Caco-2 (cell line): ENCODE measurements around the gene LPAR3. TPM values are rescaled to one million over a fixed set of nuclear protein-coding genes. Genes with fewer than 3 reads are reported as not detected.

Experiments used
- BruUV-seq: library from RNA; stranded (reverse); fragments of 400-500 nt; replicated peaks from 2 replicates; lab custom pipeline; 2021; lab: Mats Ljungman, UMichigan
- CTCF ChIA-PET: fragments of 300-600 bp; sonication (Branson Sonifier 250); formaldehyde crosslinking; loops from one replicate; lab custom pipeline; 2022; ENCODE audit warnings: antibody characterized with exemption; lab: Charles Lee
- POLR2A ChIA-PET: fragments of 300-600 bp; sonication (Branson Sonifier 250); formaldehyde crosslinking; loops from one replicate; lab custom pipeline; 2022; ENCODE audit warnings: antibody characterized with exemption; lab: Charles Lee
- DNase-seq, 2 experiments: peaks; one replicate each; pipeline versions ENCODE4 v3.0.0 to v3.0.0-alpha.2; 2020 to 2022
- H3K27me3 ChIP-seq: replicated peaks from 2 replicates; pipeline ENCODE4 v1.6.0; 2011; ENCODE audit warnings: low read length; ENCODE audit not compliant: control insufficient read depth, insufficient read depth
- H3K36me3 ChIP-seq: 2 replicates; pipeline ENCODE4 v1.5.1; 2011; ENCODE audit warnings: low read length; ENCODE audit not compliant: control insufficient read depth, insufficient read depth
- H3K4me1 ChIP-seq: fragments of 250-450 bp; sonication (Bioruptor Pico); 2 replicates; pipeline ENCODE4 v1.5.1; 2020; ENCODE audit warnings: mild to moderate bottlenecking
- H3K4me3 ChIP-seq: 2 replicates; pipeline ENCODE4 v1.5.1; 2011; ENCODE audit warnings: low read depth, mild to moderate bottlenecking, control low read depth, low read length
- H3K9me3 ChIP-seq: fragments of 250-450 bp; sonication (Bioruptor Pico); 2 replicates; pipeline ENCODE4 v1.5.1; 2020; ENCODE audit warnings: mild to moderate bottlenecking, moderate library complexity
- H3K27ac Mint-ChIP-seq: one replicate; pipeline ENCODE4 v1.8.0; 2022; ENCODE audit warnings: mixed read lengths; ENCODE audit not compliant: unreplicated experiment
- H3K27me3 Mint-ChIP-seq: one replicate; pipeline ENCODE4 v1.8.0; 2022; ENCODE audit warnings: mixed read lengths; ENCODE audit not compliant: insufficient read depth, unreplicated experiment
- H3K36me3 Mint-ChIP-seq: one replicate; pipeline ENCODE4 v1.8.0; 2022; ENCODE audit warnings: mild to moderate bottlenecking, mixed read lengths; ENCODE audit not compliant: insufficient read depth, unreplicated experiment
- H3K4me1 Mint-ChIP-seq: one replicate; pipeline ENCODE4 v1.8.0; 2022; ENCODE audit warnings: low read depth, mixed read lengths; ENCODE audit not compliant: unreplicated experiment
- H3K4me3 Mint-ChIP-seq: one replicate; pipeline ENCODE4 v1.8.0; 2022; ENCODE audit warnings: mild to moderate bottlenecking, moderate library complexity, mixed read lengths; ENCODE audit not compliant: unreplicated experiment
- H3K9me3 Mint-ChIP-seq: one replicate; pipeline ENCODE4 v1.8.0; 2022; ENCODE audit warnings: mixed read lengths; ENCODE audit not compliant: unreplicated experiment
- intact Hi-C: fragments of 100-400 bp; cut with micrococcal nuclease; formaldehyde crosslinking; loops from one replicate; pipeline ENCODE4 v1.10.0; 2022; ENCODE audit not compliant: unreplicated experiment
- total RNA-seq: library from RNA; stranded (reverse); gene quantifications from 2 replicates; pipeline ENCODE4 v1.2.3, GENCODE V29; 2022
- TF ChIP-seq, protein P1 (sequence below), 2 experiments: fragments of 200-600 bp in 1 of 2; IDR thresholded peaks; 1 replicate in 1 of 2; 2 replicates in 1 of 2; pipeline versions ENCODE4 v1.5.1 to v1.8.0; 2011 to 2022; ENCODE audit warnings: antibody characterized with exemption in 1 of 2, control low read depth in 1 of 2, inconsistent platforms in 1 of 2, low read depth in 1 of 2, low read length in 1 of 2, mild to moderate bottlenecking in 1 of 2, moderate library complexity in 1 of 2; ENCODE audit not compliant: insufficient read depth in 1 of 2, severe bottlenecking in 1 of 2, unreplicated experiment in 1 of 2

The LPAR3 gene
- total RNA-seq, 1 experiment from 2014 or later = not detected

DNA sequence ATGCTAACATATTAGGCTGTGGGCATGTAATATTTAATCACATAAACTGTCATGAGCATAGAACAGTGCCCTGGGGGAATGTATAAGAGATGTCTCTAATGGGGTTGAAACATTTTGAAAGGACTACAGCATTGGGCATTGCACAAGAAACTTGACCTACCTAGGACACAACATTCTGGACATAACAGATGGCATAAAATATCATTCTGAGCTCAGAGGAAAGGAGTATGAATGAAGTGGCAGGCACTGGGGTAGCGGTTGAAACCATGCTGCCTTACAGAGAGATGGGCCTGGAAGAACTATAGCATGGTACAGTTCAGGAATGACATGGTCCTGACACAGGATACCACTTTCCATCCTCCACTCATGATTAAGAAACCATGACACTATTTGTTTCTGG lies 69.0 kb downstream of the LPAR3 start:
- Histone ChIP-seq H3K4me3 (no peak overlapping the region), H3K4me1 (no peaks in the 10 kb centered on the region), H3K9me3 (no peaks in the 10 kb centered on the region), H3K27me3 (no peaks in the 10 kb centered on the region), H3K36me3 (no peaks in the 10 kb centered on the region)
- Mint-ChIP-seq H3K4me3 (no peak overlapping the region), H3K27ac (no peak overlapping the region), H3K4me1 (no peaks in the 10 kb centered on the region), H3K27me3 (peaks cover 11% of the 10 kb centered on the region), H3K9me3 (no peaks in the 10 kb centered on the region), H3K36me3 (no peaks in the 10 kb centered on the region)
- ChIA-PET POLR2A (no interaction called here), CTCF (no interaction called here)
- intact Hi-C loops = no loop called here
- TF ChIP-seq, protein P1, sequence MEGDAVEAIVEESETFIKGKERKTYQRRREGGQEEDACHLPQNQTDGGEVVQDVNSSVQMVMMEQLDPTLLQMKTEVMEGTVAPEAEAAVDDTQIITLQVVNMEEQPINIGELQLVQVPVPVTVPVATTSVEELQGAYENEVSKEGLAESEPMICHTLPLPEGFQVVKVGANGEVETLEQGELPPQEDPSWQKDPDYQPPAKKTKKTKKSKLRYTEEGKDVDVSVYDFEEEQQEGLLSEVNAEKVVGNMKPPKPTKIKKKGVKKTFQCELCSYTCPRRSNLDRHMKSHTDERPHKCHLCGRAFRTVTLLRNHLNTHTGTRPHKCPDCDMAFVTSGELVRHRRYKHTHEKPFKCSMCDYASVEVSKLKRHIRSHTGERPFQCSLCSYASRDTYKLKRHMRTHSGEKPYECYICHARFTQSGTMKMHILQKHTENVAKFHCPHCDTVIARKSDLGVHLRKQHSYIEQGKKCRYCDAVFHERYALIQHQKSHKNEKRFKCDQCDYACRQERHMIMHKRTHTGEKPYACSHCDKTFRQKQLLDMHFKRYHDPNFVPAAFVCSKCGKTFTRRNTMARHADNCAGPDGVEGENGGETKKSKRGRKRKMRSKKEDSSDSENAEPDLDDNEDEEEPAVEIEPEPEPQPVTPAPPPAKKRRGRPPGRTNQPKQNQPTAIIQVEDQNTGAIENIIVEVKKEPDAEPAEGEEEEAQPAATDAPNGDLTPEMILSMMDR (IDR thresholded peaks at IDR 0.05; ENCODE audit: insufficient read depth in 1 of 2, low read depth in 1 of 2, low read length in 1 of 2, severe bottlenecking in 1 of 2, unreplicated experiment in 1 of 2) = no peak
- DNase-seq = no peak
- no TSS peak for BruUV-seq

DNA sequence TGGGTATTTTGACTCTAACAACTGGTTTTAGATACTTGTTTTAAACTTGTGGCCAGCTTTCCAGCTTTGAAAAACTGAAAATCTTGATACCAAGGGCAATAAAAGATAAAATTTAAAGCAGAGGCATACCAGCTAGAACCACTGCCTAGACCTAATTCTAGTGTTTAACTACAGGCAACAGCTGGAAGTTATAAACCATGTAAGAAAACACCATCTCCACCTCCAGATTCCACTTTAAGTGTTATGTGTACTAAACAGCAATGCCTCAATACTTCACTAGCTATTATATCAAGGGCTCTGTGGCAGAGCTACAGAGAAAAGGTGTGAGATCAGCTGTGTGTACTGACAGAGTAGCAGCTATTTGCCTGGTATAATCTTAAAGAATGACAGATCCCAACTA lies 69.5 kb downstream of the LPAR3 start:
- Mint-ChIP-seq H3K27me3 (peaks cover 15% of the 10 kb centered on the region), H3K36me3 (no peaks in the 10 kb centered on the region), H3K27ac (no peak overlapping the region), H3K9me3 (no peaks in the 10 kb centered on the region), H3K4me1 (no peaks in the 10 kb centered on the region), H3K4me3 (no peak overlapping the region)
- no peak for DNase-seq
- H3K9me3 ChIP-seq = no peaks in the 10 kb centered on the region
- CTCF ChIA-PET = no interaction called here
- TF ChIP-seq, protein P1 (IDR thresholded peaks at IDR 0.05; ENCODE audit: insufficient read depth in 1 of 2, low read depth in 1 of 2, low read length in 1 of 2, severe bottlenecking in 1 of 2, unreplicated experiment in 1 of 2) = no peak
- no peaks in the 10 kb centered on the region for H3K36me3 ChIP-seq
- intact Hi-C loops = no loop called here
- H3K4me1 ChIP-seq = no peaks in the 10 kb centered on the region
- no peaks in the 10 kb centered on the region for H3K27me3 ChIP-seq
- H3K4me3 ChIP-seq = no peak overlapping the region
- BruUV-seq = no TSS peak
- POLR2A ChIA-PET = no interaction called here

DNA sequence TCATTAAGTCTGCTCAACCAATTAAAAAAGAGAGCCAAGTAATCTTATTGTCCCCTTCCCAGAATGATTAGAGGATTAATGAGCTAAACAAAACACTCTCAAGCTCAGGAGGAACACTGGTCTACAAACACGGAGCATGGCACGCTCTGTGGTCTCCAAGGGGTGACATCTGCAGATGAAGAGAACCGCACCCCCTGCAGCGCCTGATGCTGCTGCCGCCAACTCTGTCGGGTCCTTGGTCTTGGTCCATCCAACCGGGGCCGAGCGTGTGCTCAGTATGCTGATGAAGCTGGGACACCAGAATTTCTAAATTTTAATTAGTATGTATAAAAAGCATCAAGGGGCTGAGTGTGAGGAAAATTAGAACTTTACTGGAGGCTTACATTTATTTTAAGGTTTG lies 82.7 kb downstream of the LPAR3 start:
- Histone ChIP-seq H3K36me3 (no peaks in the 10 kb centered on the region), H3K4me1 (no peaks in the 10 kb centered on the region), H3K4me3 (no peak overlapping the region), H3K9me3 (no peaks in the 10 kb centered on the region), H3K27me3 (no peaks in the 10 kb centered on the region)
- BruUV-seq = no TSS peak
- intact Hi-C loops = no loop called here
- H3K4me1 Mint-ChIP-seq = no peaks in the 10 kb centered on the region
- H3K27me3 Mint-ChIP-seq = peaks cover 13% of the 10 kb centered on the region
- no peaks in the 10 kb centered on the region for H3K36me3 Mint-ChIP-seq
- no peak for DNase-seq
- no peaks in the 10 kb centered on the region for H3K9me3 Mint-ChIP-seq
- ChIA-PET POLR2A (no interaction called here), CTCF (no interaction called here)
- TF ChIP-seq, protein P1 (IDR thresholded peaks at IDR 0.05; ENCODE audit: insufficient read depth in 1 of 2, low read depth in 1 of 2, low read length in 1 of 2, severe bottlenecking in 1 of 2, unreplicated experiment in 1 of 2) = no peak
- no peak overlapping the region for H3K4me3 Mint-ChIP-seq
- no peak overlapping the region for H3K27ac Mint-ChIP-seq
